ENCODE results near the gene SGTA. TPM values are rescaled to one million over a fixed set of nuclear protein-coding genes. Genes with fewer than 3 reads are reported as not detected.

The SGTA gene
- total RNA-seq, 1 experiment from 2014 or later: 109 TPM

DNA sequence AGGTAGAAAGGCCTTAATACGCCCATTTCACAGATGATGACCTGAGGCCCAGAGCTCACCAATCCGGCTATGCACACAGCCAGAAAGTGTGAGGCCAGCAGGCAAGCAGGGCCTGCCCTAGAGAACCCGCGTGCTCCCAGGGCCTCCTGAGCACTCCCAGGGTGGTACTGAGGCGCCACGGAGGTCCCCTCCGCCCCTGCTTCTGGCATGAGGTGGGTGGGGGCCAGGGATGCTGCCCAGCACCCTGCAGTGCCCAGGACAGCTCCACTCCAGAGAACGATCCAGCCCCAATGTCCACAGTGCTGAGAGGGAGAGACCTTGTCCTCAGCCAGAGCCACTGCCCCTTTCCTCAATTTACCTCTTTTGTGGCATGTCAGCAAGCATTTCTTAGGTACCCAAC, 13.9 kb downstream of the SGTA start:
- Histone ChIP-seq H3K9me3 (ENCODE audit: control insufficient read depth in 1 of 2, insufficient read depth in 1 of 2, low read depth in 1 of 2, low read length in 2 of 2) (no peaks in the 10 kb centered on the region), H3K4me3 (replicated peaks in 1 of 2; ENCODE audit: low read depth in 1 of 2, low read length in 2 of 2) (no peak overlapping the region), H3K27ac (ENCODE audit: low read depth, low read length) (no peak overlapping the region), H3K4me2 (ENCODE audit: low read length) (no peak overlapping the region), H3K27me3 (ENCODE audit: insufficient read depth, low read length) (no peaks in the 10 kb centered on the region), H3K79me2 (ENCODE audit: insufficient read depth, low read length) (peaks cover 62% of the 10 kb centered on the region), H3K9ac (ENCODE audit: low read length) (no peak overlapping the region), H3K4me1 (ENCODE audit: control insufficient read depth in 1 of 2, insufficient read depth in 2 of 2, low read length in 2 of 2) (no peaks in the 10 kb centered on the region), H4K20me1 (ENCODE audit: insufficient read depth) (no peaks in the 10 kb centered on the region), H3K9me2 (ENCODE audit: insufficient read depth) (no peaks in the 10 kb centered on the region), H2AFZ (ENCODE audit: low read depth, low read length, poor library complexity, severe bottlenecking) (no peak overlapping the region), H3K36me3 (ENCODE audit: control insufficient read depth in 1 of 2, insufficient read depth in 2 of 2, low read length in 2 of 2) (peaks cover 17 to 18% of the 10 kb centered on the region in 2 experiments; a peak in 3 of 4 replicates)
- TF ChIP-seq CEBPB (IDR thresholded peaks at IDR 0.05; ENCODE audit: low read depth) (no peak), CBX3 (IDR thresholded peaks at IDR 0.05; ENCODE audit: low read depth) (no peak), EZH2 (IDR thresholded peaks at IDR 0.05) (no peak), EGR1 (IDR thresholded peaks at IDR 0.05; ENCODE audit: low read depth) (no peak), SP1 (IDR thresholded peaks at IDR 0.05; ENCODE audit: low read depth) (no peak), ZFX (IDR thresholded peaks at IDR 0.05) (no peak), POLR2A (IDR thresholded peaks at IDR 0.05; ENCODE audit: borderline replicate concordance, extremely low read depth, insufficient read depth, insufficient read length) (no peak), FOSL1 (IDR thresholded peaks at IDR 0.05; ENCODE audit: low read depth) (no peak), JUND (IDR thresholded peaks at IDR 0.05) (no peak), SRF (IDR thresholded peaks at IDR 0.05; ENCODE audit: low read depth) (no peak), SIN3A (IDR thresholded peaks at IDR 0.05; ENCODE audit: low read depth) (no peak)
- TF ChIP-seq, protein P1, sequence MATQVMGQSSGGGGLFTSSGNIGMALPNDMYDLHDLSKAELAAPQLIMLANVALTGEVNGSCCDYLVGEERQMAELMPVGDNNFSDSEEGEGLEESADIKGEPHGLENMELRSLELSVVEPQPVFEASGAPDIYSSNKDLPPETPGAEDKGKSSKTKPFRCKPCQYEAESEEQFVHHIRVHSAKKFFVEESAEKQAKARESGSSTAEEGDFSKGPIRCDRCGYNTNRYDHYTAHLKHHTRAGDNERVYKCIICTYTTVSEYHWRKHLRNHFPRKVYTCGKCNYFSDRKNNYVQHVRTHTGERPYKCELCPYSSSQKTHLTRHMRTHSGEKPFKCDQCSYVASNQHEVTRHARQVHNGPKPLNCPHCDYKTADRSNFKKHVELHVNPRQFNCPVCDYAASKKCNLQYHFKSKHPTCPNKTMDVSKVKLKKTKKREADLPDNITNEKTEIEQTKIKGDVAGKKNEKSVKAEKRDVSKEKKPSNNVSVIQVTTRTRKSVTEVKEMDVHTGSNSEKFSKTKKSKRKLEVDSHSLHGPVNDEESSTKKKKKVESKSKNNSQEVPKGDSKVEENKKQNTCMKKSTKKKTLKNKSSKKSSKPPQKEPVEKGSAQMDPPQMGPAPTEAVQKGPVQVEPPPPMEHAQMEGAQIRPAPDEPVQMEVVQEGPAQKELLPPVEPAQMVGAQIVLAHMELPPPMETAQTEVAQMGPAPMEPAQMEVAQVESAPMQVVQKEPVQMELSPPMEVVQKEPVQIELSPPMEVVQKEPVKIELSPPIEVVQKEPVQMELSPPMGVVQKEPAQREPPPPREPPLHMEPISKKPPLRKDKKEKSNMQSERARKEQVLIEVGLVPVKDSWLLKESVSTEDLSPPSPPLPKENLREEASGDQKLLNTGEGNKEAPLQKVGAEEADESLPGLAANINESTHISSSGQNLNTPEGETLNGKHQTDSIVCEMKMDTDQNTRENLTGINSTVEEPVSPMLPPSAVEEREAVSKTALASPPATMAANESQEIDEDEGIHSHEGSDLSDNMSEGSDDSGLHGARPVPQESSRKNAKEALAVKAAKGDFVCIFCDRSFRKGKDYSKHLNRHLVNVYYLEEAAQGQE (IDR thresholded peaks at IDR 0.05; ENCODE audit: low read depth): no peak
- ChIA-PET POLR2A (no interaction called here), CTCF (interaction anchor here (1.3 kb wide), 1 partner anchor 121 kb away, joined by 3 read pairs; no protein-coding TSS in a partner anchor), RAD21 (ENCODE audit: low non-redundant PET in 1 of 2, low total read pairs in 2 of 2, uncharacterized antibody in 2 of 2, unreplicated experiment in 2 of 2) (no interaction called here)
- intact Hi-C loops (cut with micrococcal nuclease): no loop called here
- DNase-seq (ENCODE audit: low read depth, low spot score): no peak
- no TSS peak for BruUV-seq (replicated peaks)
- ATAC-seq: no peak

Measured in HCT116 (cell line).